GM23338 (cell line): ENCODE data around the gene GNA15. TPM values are rescaled to one million over a fixed set of nuclear protein-coding genes. Genes with fewer than 3 reads are reported as not detected.

Experiments
- ATAC-seq: fragments of 200-7000 bp; cut with Tn5 transposase; 3 replicates; pipeline ENCODE4 v1.9.1; 2020
- DNase-seq: peaks from one replicate; pipeline ENCODE4 v3.0.0-alpha.2; 2015; ENCODE audit warnings: low spot score
- H2AFZ ChIP-seq: fragments of 200-600 bp; sonication (generic); 2 replicates; pipeline ENCODE4 v1.8.0; 2016; ENCODE audit warnings: antibody characterized with exemption, mild to moderate bottlenecking, moderate library complexity
- H3F3A ChIP-seq: fragments of 200-600 bp; sonication (generic); replicated peaks from 2 replicates; pipeline ENCODE4 v1.8.0; 2017; ENCODE audit warnings: antibody characterized with exemption, mixed run types, low read depth
- H3K27ac ChIP-seq: fragments of 200-600 bp; sonication (generic); 2 replicates; pipeline ENCODE4 v1.6.1; 2016; ENCODE audit warnings: low read depth
- H3K27me3 ChIP-seq: fragments of 200-600 bp; sonication (generic); 2 replicates; pipeline ENCODE4 v1.8.0; 2016; ENCODE audit warnings: mild to moderate bottlenecking, mixed run types, moderate library complexity; ENCODE audit not compliant: insufficient read depth
- H3K36me3 ChIP-seq: fragments of 200-600 bp; sonication (generic); 2 replicates; pipeline ENCODE4 v1.8.0; 2016; ENCODE audit warnings: mild to moderate bottlenecking; ENCODE audit not compliant: insufficient read depth
- H3K4me1 ChIP-seq: fragments of 200-600 bp; sonication (generic); 2 replicates; pipeline ENCODE4 v1.8.0; 2016; ENCODE audit warnings: mild to moderate bottlenecking, moderate library complexity; ENCODE audit not compliant: insufficient read depth
- H3K4me2 ChIP-seq: fragments of 200-600 bp; sonication (generic); 2 replicates; pipeline ENCODE4 v1.7.1; 2017; ENCODE audit warnings: mixed run types
- H3K4me3 ChIP-seq: fragments of 200-600 bp; sonication (generic); 2 replicates; pipeline ENCODE4 v1.6.1; 2016; ENCODE audit warnings: mixed run types
- H3K79me2 ChIP-seq: fragments of 200-600 bp; sonication (generic); replicated peaks from 2 replicates; pipeline ENCODE4 v1.8.0; 2017; ENCODE audit warnings: mild to moderate bottlenecking; ENCODE audit not compliant: insufficient read depth
- H3K9me2 ChIP-seq: fragments of 200-600 bp; sonication (generic); 2 replicates; pipeline ENCODE4 v1.8.0; 2017; ENCODE audit not compliant: insufficient read depth
- H4K20me1 ChIP-seq: fragments of 200-600 bp; sonication (generic); replicated peaks from 2 replicates; pipeline ENCODE4 v1.8.0; 2017; ENCODE audit warnings: mild to moderate bottlenecking; ENCODE audit not compliant: insufficient read depth
- H3K27ac Mint-ChIP-seq: 2 replicates; pipeline ENCODE4 v1.8.0; 2020; ENCODE audit warnings: inconsistent platforms, mild to moderate bottlenecking, moderate library complexity, mixed read lengths
- H3K27me3 Mint-ChIP-seq: 3 replicates; pipeline ENCODE4 v1.8.0; 2022; ENCODE audit warnings: low read depth, mild to moderate bottlenecking, moderate library complexity, mixed read lengths, inconsistent platforms; ENCODE audit not compliant: insufficient read depth, poor library complexity
- H3K36me3 Mint-ChIP-seq: 3 replicates; pipeline ENCODE4 v1.8.0; 2021; ENCODE audit warnings: low read depth, mild to moderate bottlenecking, inconsistent platforms, moderate library complexity, mixed read lengths
- H3K4me1 Mint-ChIP-seq: 3 replicates; pipeline ENCODE4 v1.8.0; 2020; ENCODE audit warnings: mild to moderate bottlenecking, inconsistent platforms, mixed read lengths
- H3K4me3 Mint-ChIP-seq: 3 replicates; pipeline ENCODE4 v1.8.0; 2021; ENCODE audit warnings: moderate library complexity, mild to moderate bottlenecking, inconsistent platforms, mixed read lengths
- H3K9me3 Mint-ChIP-seq: 3 replicates; pipeline ENCODE4 v1.8.0; 2020; ENCODE audit warnings: moderate library complexity, mild to moderate bottlenecking, inconsistent platforms, mixed read lengths
- CREB1 ChIP-seq: fragments of 250-450 bp; sonication (Bioruptor Pico); IDR thresholded peaks from 2 replicates; pipeline ENCODE4 v1.5.0; 2020; ENCODE audit warnings: low read depth, mild to moderate bottlenecking, moderate library complexity
- CTCF ChIP-seq, 2 experiments: fragments of 200-600 bp in 1 of 2; sonication (generic) in 1 of 2; conservative IDR thresholded peaks; 2 replicates each; pipeline versions ENCODE4 v1.5.1 to v1.6.1; 2016 to 2017; ENCODE audit warnings: antibody characterized with exemption in 2 of 2, low read depth in 2 of 2, mild to moderate bottlenecking in 2 of 2, moderate library complexity in 1 of 2
- ETS1 ChIP-seq: IDR thresholded peaks from 2 replicates; pipeline ENCODE4 v1.6.1; 2016; ENCODE audit warnings: antibody characterized with exemption
- EZH2 ChIP-seq: fragments of 200-600 bp; sonication (generic); IDR thresholded peaks from one replicate; pipeline ENCODE4 v1.8.0; 2017; ENCODE audit warnings: antibody characterized with exemption, mild to moderate bottlenecking, low read depth; ENCODE audit not compliant: unreplicated experiment
- EZH2phosphoT487 ChIP-seq: fragments of 200-600 bp; sonication (generic); IDR thresholded peaks from one replicate; pipeline ENCODE4 v1.8.1; 2018; ENCODE audit warnings: antibody characterized with exemption; ENCODE audit not compliant: unreplicated experiment
- JUNB ChIP-seq: IDR thresholded peaks from one replicate; pipeline ENCODE4 v1.6.1; 2016; ENCODE audit warnings: antibody characterized with exemption; ENCODE audit not compliant: unreplicated experiment
- NANOG ChIP-seq: IDR thresholded peaks from 2 replicates; pipeline ENCODE4 v1.6.1; 2016; ENCODE audit warnings: antibody characterized with exemption, borderline replicate concordance
- POLR2AphosphoS5 ChIP-seq: IDR thresholded peaks from 2 replicates; pipeline ENCODE4 v1.6.1; 2016; ENCODE audit warnings: antibody characterized with exemption, low read depth
- REST ChIP-seq: IDR thresholded peaks from one replicate; pipeline ENCODE4 v1.6.1; 2018; ENCODE audit warnings: antibody characterized with exemption; ENCODE audit not compliant: unreplicated experiment
- STAT1 ChIP-seq: IDR thresholded peaks from one replicate; pipeline ENCODE4 v1.6.1; 2016; ENCODE audit warnings: antibody characterized with exemption; ENCODE audit not compliant: unreplicated experiment
- ZNF114 ChIP-seq: fragments of 250-450 bp; sonication (Bioruptor Pico); IDR thresholded peaks from 2 replicates; pipeline ENCODE4 v1.5.0; 2020; ENCODE audit warnings: mild to moderate bottlenecking, moderate library complexity
- ZNF331 ChIP-seq: fragments of 250-450 bp; sonication (Bioruptor Pico); IDR thresholded peaks from 2 replicates; pipeline ENCODE4 v1.5.0; 2020; ENCODE audit warnings: low read depth, mild to moderate bottlenecking, moderate library complexity
- ZNF462 ChIP-seq: fragments of 250-450 bp; sonication (Bioruptor Pico); IDR thresholded peaks from 2 replicates; pipeline ENCODE4 v1.5.0; 2020; ENCODE audit warnings: mild to moderate bottlenecking, moderate library complexity
- polyA plus RNA-seq: library from polyadenylated mRNA; unstranded; fragments of >200 nt; fragmentation: Nextera tagmentation; extraction: Ambion mirVana; gene quantifications from 2 replicates; pipeline ENCODE4 v1.2.1, GENCODE V29; 2016
- total RNA-seq: library from RNA; depleted of rRNA; stranded (reverse); fragments of >200 nt; shearing (Covaris generic); gene quantifications from 2 replicates; pipeline ENCODE4 v1.2.3, GENCODE V29; 2014

The GNA15 gene
- total and polyA plus RNA-seq, 2 experiments from 2014 or later: 0.14 to 0.31 TPM

- H3K9me3 Mint-ChIP-seq: peaks cover 3% of the 10 kb centered on the region
- no peaks in the 10 kb centered on the region for H3K4me1 ChIP-seq
- peaks cover 3% of the 10 kb centered on the region; the same call in 2 of the 3 replicates for H3K4me1 Mint-ChIP-seq
- no peaks in the 10 kb centered on the region for H4K20me1 ChIP-seq
- no peaks in the 10 kb centered on the region for H3K9me2 ChIP-seq
- H3K27ac Mint-ChIP-seq: no peak overlapping the region
- H3K27me3 ChIP-seq: peaks cover 5% of the 10 kb centered on the region; the same call in 1 of the 2 replicates
- no peaks in the 10 kb centered on the region for H3F3A ChIP-seq
- no peaks in the 10 kb centered on the region for H3K36me3 Mint-ChIP-seq
- no peaks in the 10 kb centered on the region for H3K36me3 ChIP-seq
- TF ChIP-seq EZH2phosphoT487: no peak
- no peak for TF ChIP-seq STAT1
- no peak for TF ChIP-seq JUNB
- TF ChIP-seq EZH2: no peak
- no peak for TF ChIP-seq CREB1 (CRISPR knock-in tag)
- no peak for TF ChIP-seq ETS1
- TF ChIP-seq REST: no peak
- TF ChIP-seq NANOG: no peak
- no peak for TF ChIP-seq ZNF331 (CRISPR knock-in tag)
- TF ChIP-seq ZNF114 (CRISPR knock-in tag): no peak
- TF ChIP-seq ZNF462 (CRISPR knock-in tag): no peak
- TF ChIP-seq CTCF (conservative IDR thresholded peaks at IDR 0.05; ENCODE audit: low read depth in 2 of 2): no peak
- no peak for TF ChIP-seq POLR2AphosphoS5
- no peak for ATAC-seq
- H3K4me3 ChIP-seq: no peak overlapping the region
- no peak overlapping the region for H3K4me2 ChIP-seq
- no peak for DNase-seq
- no peak overlapping the region; the same call in 2 of the 3 replicates for H3K4me3 Mint-ChIP-seq
- no peaks in the 10 kb centered on the region for H3K79me2 ChIP-seq
- H3K27ac ChIP-seq: no peak overlapping the region
- H3K27me3 Mint-ChIP-seq: peaks cover 15% of the 10 kb centered on the region
- no peak overlapping the region for H2AFZ ChIP-seq
Observed at GRCh38 chr19:3167533-3168272, 31.9 kb downstream of the GNA15 start.
